HFF-Myc (cell line): ENCODE data around the gene MYCBPAP.

ENCODE experiments used
- DNase-seq: peaks from one replicate; pipeline ENCODE4 v3.0.0-alpha.2; 2011; ENCODE audit warnings: low read depth; ENCODE audit errors: extremely low read depth
- H3K4me3 ChIP-seq: replicated peaks from 2 replicates; pipeline ENCODE4 v1.5.1; 2011; ENCODE audit warnings: low read depth, mild to moderate bottlenecking, control low read depth, low read length
- CTCF ChIP-seq: IDR thresholded peaks from 2 replicates; pipeline ENCODE4 v1.5.1; 2012; ENCODE audit warnings: mild to moderate bottlenecking, low read depth, low read length, control low read depth; ENCODE audit errors: missing control alignments

The MYCBPAP gene

GRCh38 chr17:50505591-50506130 is 2.6 kb upstream of the MYCBPAP start:
- no peak overlapping the region for H3K4me3 ChIP-seq
- TF ChIP-seq CTCF, result no peak

DNA sequence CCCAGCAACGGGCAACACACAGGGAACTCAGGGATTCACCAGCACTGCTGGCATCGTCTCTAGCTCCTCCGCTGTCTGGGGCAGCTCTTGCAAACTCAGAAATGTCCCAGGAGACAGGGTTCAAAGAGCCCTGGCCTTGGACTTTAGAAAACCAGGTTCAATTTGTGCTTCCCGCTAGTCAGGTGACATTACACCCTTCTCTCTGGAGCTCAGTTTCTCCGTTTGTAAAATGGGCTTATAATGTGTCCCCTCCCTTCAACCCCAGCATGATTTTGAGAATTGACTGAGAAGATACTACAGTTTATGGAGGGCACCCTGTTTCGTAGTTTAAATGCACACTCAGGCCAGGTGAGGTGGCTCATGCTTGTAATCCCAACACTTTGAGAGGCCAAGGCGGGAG is 1.9 kb upstream of the MYCBPAP start:
- no peak for TF ChIP-seq CTCF
- DNase-seq, result no peak

More at GRCh38 chr17:50505591-50506130, 2.6 kb upstream of the MYCBPAP start:
- DNase-seq, result no peak

DNA sequence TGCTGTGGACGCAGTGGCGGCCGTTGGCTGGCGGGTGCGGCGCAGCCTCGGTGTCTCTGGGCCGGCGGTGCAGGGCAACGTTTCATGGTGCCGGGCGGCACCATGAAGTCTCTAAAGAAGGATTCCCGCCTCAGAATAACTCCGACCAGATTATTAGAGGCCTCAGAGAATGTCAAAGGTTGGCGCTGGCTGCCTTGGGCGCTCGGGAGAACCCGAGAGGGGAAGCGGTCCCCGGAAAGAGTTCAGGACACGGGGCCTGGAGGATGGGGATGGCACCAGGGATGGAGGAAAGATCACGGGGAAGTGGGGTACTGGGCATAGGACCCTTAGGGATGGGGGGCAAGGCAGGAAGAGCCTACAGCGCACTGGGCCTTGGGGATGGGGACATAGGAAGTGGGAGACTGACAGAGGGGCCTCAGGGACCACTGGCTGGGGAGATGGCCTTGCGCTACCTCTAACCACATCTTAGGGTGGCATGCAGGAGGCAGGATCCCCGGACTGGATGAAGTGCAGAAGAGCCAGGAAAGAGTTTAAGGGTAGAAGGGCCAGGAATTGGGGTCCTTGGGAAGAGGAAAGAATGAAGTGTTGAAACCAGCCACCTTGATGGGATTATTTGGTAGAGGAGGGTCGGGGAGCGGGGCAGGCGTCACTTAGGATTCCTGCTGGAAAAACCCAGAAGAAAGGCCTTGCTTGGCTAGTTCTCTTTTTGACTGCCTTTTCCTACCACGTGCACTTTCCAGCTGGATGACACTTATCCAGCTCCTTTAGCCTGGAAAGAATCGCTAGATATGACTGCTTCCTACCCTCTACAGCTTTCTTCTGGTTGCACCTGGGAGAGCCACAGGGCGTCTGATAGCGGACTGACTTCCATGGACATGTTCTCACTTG is 578 bp downstream of the MYCBPAP start:
- no peak for DNase-seq
- peak overlapping the region; percentile 44 for H3K4me3 ChIP-seq
- TF ChIP-seq CTCF, result no peak

More for the DNA sequence above, 1.9 kb upstream of the MYCBPAP start:
- no peak overlapping the region for H3K4me3 ChIP-seq

- no peak for TF ChIP-seq CTCF
- DNase-seq, result no peak
- H3K4me3 ChIP-seq, result no peak overlapping the region
Measured at GRCh38 chr17:50511058-50511457, 2.8 kb downstream of the MYCBPAP start.

DNA sequence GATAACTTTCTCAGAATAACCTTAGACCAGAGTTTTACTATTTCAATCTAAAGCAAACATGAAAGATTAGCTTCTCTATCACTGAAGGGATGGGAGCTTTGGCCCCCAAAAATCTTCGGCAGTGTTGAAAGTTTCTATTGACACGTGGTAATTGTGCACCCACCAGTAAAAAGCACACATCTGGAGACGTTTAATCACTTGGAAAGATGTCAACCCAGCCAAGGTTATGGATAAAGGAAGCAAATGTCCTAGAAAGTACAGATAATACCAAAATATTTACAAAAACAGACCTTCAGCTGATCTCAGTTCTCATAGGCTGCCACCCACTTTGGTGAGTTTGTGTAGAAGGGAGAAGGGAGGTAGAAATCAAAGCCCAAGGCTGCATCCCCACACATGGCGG is 5.3 kb downstream of the MYCBPAP start:
- TF ChIP-seq CTCF, result no peak
- no peak for DNase-seq
- H3K4me3 ChIP-seq, result no peak overlapping the region

- no peak for TF ChIP-seq CTCF
- no peak overlapping the region for H3K4me3 ChIP-seq
- DNase-seq, result no peak
Measured at GRCh38 chr17:50514388-50514787, 6.1 kb downstream of the MYCBPAP start.
